ENCODE results near the gene GPATCH8.

DNA sequence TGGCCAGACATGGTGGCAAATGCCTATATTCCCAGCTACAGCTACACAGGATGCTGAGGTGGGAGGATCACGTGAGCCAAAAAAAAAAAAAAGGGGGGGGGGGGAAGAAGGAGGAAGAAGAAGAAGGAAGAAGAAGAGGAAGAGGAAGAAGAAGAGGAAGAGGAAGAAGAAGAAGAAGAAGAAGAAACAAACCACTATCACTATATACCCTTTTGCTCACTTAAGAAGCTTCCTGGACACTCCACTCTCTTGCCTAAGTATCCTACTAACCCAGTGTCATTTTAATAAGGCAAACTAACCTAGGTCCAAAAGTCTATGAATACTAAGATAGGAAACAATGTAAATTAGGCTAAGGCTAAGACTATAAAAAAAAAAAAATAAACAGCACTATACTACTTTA lies 54.8 kb downstream of the GPATCH8 start:
- TF ChIP-seq, protein P1, sequence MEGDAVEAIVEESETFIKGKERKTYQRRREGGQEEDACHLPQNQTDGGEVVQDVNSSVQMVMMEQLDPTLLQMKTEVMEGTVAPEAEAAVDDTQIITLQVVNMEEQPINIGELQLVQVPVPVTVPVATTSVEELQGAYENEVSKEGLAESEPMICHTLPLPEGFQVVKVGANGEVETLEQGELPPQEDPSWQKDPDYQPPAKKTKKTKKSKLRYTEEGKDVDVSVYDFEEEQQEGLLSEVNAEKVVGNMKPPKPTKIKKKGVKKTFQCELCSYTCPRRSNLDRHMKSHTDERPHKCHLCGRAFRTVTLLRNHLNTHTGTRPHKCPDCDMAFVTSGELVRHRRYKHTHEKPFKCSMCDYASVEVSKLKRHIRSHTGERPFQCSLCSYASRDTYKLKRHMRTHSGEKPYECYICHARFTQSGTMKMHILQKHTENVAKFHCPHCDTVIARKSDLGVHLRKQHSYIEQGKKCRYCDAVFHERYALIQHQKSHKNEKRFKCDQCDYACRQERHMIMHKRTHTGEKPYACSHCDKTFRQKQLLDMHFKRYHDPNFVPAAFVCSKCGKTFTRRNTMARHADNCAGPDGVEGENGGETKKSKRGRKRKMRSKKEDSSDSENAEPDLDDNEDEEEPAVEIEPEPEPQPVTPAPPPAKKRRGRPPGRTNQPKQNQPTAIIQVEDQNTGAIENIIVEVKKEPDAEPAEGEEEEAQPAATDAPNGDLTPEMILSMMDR (IDR thresholded peaks at IDR 0.05), result no peak
- no peak for TF ChIP-seq EZH2phosphoT487 (IDR thresholded peaks at IDR 0.05)
- TF ChIP-seq EZH2 (IDR thresholded peaks at IDR 0.05), result no peak

Data from neural progenitor cell (in vitro differentiated cells).